ENCODE measurements around the gene ARMC5. TPM values are rescaled to one million over a fixed set of nuclear protein-coding genes. Genes with fewer than 3 reads are reported as not detected.

Gene ARMC5
- total and polyA plus RNA-seq, 10 of the 15 experiments (the other 5 are each of a cell fraction or from before 2014, with no cell fraction given) = 0.06 to 13.2 (median 5.6) TPM

GRCh38 chr16:31507929-31508705, 48.8 kb downstream of the ARMC5 start, which contains the start of gene RUSF1 (continued):
- no peak for TF ChIP-seq ETV6 (conservative IDR thresholded peaks at IDR 0.05 in 1 of 2, IDR thresholded peaks at IDR 0.05 in 1 of 2; ENCODE audit: borderline replicate concordance in 1 of 2, low read depth in 1 of 2)
- no peak for TF ChIP-seq EZH2 (IDR thresholded peaks at IDR 0.05; ENCODE audit: borderline replicate concordance, control insufficient read depth, low read depth, low read length)
- no peak for TF ChIP-seq ZBTB33 (IDR thresholded peaks at IDR 0.05)
- no peak for TF ChIP-seq NFXL1 (IDR thresholded peaks at IDR 0.05; ENCODE audit: borderline replicate concordance)
- TF ChIP-seq GABPA (IDR thresholded peaks at IDR 0.05; ENCODE audit: low read depth) = peak; percentile 84

- Histone ChIP-seq H3K79me2 (ENCODE audit: control insufficient read depth, insufficient read depth, low read length) (peaks cover 26% of the 10 kb centered on the region), H3K4me2 (ENCODE audit: control insufficient read depth, insufficient read depth) (peak overlapping the region; percentile 61), H3K9ac (ENCODE audit: control insufficient read depth, insufficient read depth, low read length) (peak overlapping the region; percentile 98), H3K9me3 (replicated peaks; ENCODE audit: control insufficient read depth, insufficient read depth, low read length) (no peaks in the 10 kb centered on the region; the same call in 2 of the 3 replicates), H3K27ac (ENCODE audit: control insufficient read depth, insufficient read depth) (peak overlapping the region; percentile 92), H2AFZ (ENCODE audit: control insufficient read depth, low read depth, low read length) (peak overlapping the region; percentile 89), H4K20me1 (ENCODE audit: control insufficient read depth, insufficient read depth) (no peaks in the 10 kb centered on the region), H3K27me3 (replicated peaks in 1 of 2; ENCODE audit: control insufficient read depth in 2 of 2, insufficient read depth in 2 of 2, low read length in 1 of 2) (no peaks in the 10 kb centered on the region), H3K4me3 (peak overlapping the region; percentile 90), H3K36me3 (ENCODE audit: control insufficient read depth in 2 of 2, insufficient read depth in 2 of 2, low read length in 1 of 2) (no peaks in the 10 kb centered on the region; a peak in 1 of 4 replicates), H3K4me1 (ENCODE audit: control insufficient read depth, insufficient read depth, low read length) (peaks cover 14% of the 10 kb centered on the region)
- RAD21 ChIA-PET (ENCODE audit: unreplicated experiment) = no interaction called here
- SMC1A ChIA-PET (ENCODE audit: uncharacterized antibody, unreplicated experiment) = interaction anchor here (1.3 kb wide), 1 partner anchor 366 kb away, joined by 4 read pairs; the partner anchor contains the start of gene ZNF267
- in situ Hi-C loops (cut with MboI) = no loop called here
- no peak for FAIRE-seq
- BruUV-seq (replicated peaks) = TSS peak; percentile 93
- POLR2A ChIA-PET = interaction anchor here (1.0 to 1.6 kb wide), 4 partner anchors 21 to 365 kb away, joined by 3 to 6 read pairs (median 4); partner anchors contain the start of gene ZNF267
- CTCF ChIA-PET = interaction anchor here (1.8 to 3.1 kb wide), 2 partner anchors 48 to 206 kb away, joined by 5 to 25 read pairs; no protein-coding TSS in a partner anchor
- ATAC-seq = no peak
- intact Hi-C loops (cut with micrococcal nuclease; ENCODE audit: unreplicated experiment) = loop anchor here (5.0 to 10.0 kb wide), 3 partner anchors 51 to 204 kb away; partner anchors contain the start of gene ARMC5
- no peak for DNase-seq (ENCODE audit: low read depth, low spot score)
- 25% methylated on average over 6 of the region's 6 CpGs for whole genome bisulfite sequencing (ENCODE audit: insufficient coverage, insufficient replicate concordance, low lambda C conversion rate, missing lambda C conversion rate)
- TF ChIP-seq CBFB (IDR thresholded peaks at IDR 0.05; ENCODE audit: low read depth) (no peak), NRF1 (conservative IDR thresholded peaks at IDR 0.05; ENCODE audit: low read depth, low read length) (no peak), RELB (IDR thresholded peaks at IDR 0.05; ENCODE audit: low read depth) (no peak; the same call in 1 of the 2 replicates), ELK1 (IDR thresholded peaks at IDR 0.05; ENCODE audit: low read depth, low read length) (no peak), PML (IDR thresholded peaks at IDR 0.05; ENCODE audit: low read length) (peak; percentile 27; the same call in 1 of the 2 replicates)
Measured at GRCh38 chr16:31508706-31509195, 49.5 kb downstream of the ARMC5 start.

Measured in GM12878 (cell line).